ENCODE results near the gene EI24.

Gene EI24

DNA sequence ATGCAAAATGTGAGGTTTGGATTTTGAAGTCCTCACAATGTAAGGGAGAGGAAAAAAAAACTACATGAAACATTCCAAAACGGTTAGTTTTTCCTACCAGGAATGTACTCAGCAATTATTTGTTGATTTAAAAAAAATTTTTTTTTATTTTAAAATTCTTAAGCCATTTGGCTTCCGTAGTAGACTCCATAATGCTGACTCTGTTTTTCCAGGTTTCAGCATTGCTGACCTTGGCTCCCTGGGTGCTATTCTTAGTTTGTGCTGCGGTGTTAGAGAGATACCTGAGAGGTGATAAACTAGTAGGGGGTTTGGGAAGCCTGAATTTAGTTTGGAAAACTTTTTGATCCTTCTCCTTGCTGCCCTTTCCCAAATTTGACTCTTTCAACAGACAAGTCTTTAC lies 33.9 kb downstream of the EI24 start:
- Histone ChIP-seq H3K9me2 (replicated peaks; ENCODE audit: control insufficient read depth, low read length) (no peaks in the 10 kb centered on the region), H4K20me1 (ENCODE audit: control insufficient read depth, insufficient read depth, low read depth, low read length) (no peaks in the 10 kb centered on the region), H3K4me3 (ENCODE audit: low read length) (no peak overlapping the region), H3K79me2 (ENCODE audit: control insufficient read depth, low read length) (peaks cover 10% of the 10 kb centered on the region), H3K4me2 (ENCODE audit: low read length) (no peak overlapping the region), H3K27me3 (ENCODE audit: control insufficient read depth, low read length) (no peaks in the 10 kb centered on the region), H3F3A (ENCODE audit: control insufficient read depth, insufficient read depth) (no peaks in the 10 kb centered on the region; the same call in 1 of the 2 replicates), H3K36me3 (ENCODE audit: control insufficient read depth, low read length) (peaks cover 88% of the 10 kb centered on the region), H3K27ac (ENCODE audit: low read depth, low read length) (no peak overlapping the region), H3K9me3 (ENCODE audit: control insufficient read depth, insufficient read depth, low read length) (no peaks in the 10 kb centered on the region), H3K4me1 (ENCODE audit: control insufficient read depth, low read length) (no peaks in the 10 kb centered on the region)
- no peak for TF ChIP-seq EZH2phosphoT487 (IDR thresholded peaks at IDR 0.05; ENCODE audit: borderline replicate concordance, low read length)
- TF ChIP-seq, protein P1, sequence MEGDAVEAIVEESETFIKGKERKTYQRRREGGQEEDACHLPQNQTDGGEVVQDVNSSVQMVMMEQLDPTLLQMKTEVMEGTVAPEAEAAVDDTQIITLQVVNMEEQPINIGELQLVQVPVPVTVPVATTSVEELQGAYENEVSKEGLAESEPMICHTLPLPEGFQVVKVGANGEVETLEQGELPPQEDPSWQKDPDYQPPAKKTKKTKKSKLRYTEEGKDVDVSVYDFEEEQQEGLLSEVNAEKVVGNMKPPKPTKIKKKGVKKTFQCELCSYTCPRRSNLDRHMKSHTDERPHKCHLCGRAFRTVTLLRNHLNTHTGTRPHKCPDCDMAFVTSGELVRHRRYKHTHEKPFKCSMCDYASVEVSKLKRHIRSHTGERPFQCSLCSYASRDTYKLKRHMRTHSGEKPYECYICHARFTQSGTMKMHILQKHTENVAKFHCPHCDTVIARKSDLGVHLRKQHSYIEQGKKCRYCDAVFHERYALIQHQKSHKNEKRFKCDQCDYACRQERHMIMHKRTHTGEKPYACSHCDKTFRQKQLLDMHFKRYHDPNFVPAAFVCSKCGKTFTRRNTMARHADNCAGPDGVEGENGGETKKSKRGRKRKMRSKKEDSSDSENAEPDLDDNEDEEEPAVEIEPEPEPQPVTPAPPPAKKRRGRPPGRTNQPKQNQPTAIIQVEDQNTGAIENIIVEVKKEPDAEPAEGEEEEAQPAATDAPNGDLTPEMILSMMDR (IDR thresholded peaks at IDR 0.05; ENCODE audit: low read depth, low read length, poor library complexity, severe bottlenecking): no peak

DNA sequence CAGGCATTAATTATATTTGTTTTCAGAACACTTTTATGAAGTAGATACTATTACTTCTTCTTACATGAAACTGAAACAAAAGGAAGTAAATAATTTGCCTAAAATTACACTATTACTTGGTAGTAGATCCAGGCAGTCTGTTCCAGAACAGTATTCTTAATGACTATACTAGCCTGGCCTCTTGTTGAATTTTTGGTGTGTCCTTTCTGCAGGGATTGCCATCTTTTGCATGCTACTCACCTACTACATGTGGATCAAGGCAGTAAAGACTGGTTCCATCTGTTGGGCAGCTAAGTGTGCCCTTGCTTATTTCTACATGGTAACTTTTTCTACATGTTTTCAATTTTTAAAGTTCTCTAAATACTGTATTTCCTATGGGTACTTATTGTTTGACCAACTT lies 36.1 kb downstream of the EI24 start:
- Histone ChIP-seq H4K20me1 (ENCODE audit: control insufficient read depth, insufficient read depth, low read depth, low read length) (no peaks in the 10 kb centered on the region), H3K4me1 (ENCODE audit: control insufficient read depth, low read length) (no peaks in the 10 kb centered on the region), H3K79me2 (ENCODE audit: control insufficient read depth, low read length) (no peaks in the 10 kb centered on the region), H3F3A (ENCODE audit: control insufficient read depth, insufficient read depth) (no peaks in the 10 kb centered on the region; the same call in 1 of the 2 replicates), H3K9me3 (ENCODE audit: control insufficient read depth, insufficient read depth, low read length) (no peaks in the 10 kb centered on the region), H3K27ac (ENCODE audit: low read depth, low read length) (no peak overlapping the region), H3K4me2 (ENCODE audit: low read length) (no peak overlapping the region), H3K4me3 (ENCODE audit: low read length) (no peak overlapping the region), H3K36me3 (ENCODE audit: control insufficient read depth, low read length) (peaks cover 92% of the 10 kb centered on the region), H3K27me3 (ENCODE audit: control insufficient read depth, low read length) (no peaks in the 10 kb centered on the region), H3K9me2 (replicated peaks; ENCODE audit: control insufficient read depth, low read length) (no peaks in the 10 kb centered on the region)
- TF ChIP-seq EZH2phosphoT487 (IDR thresholded peaks at IDR 0.05; ENCODE audit: borderline replicate concordance, low read length): no peak
- TF ChIP-seq, protein P1 (IDR thresholded peaks at IDR 0.05; ENCODE audit: low read depth, low read length, poor library complexity, severe bottlenecking): no peak

DNA sequence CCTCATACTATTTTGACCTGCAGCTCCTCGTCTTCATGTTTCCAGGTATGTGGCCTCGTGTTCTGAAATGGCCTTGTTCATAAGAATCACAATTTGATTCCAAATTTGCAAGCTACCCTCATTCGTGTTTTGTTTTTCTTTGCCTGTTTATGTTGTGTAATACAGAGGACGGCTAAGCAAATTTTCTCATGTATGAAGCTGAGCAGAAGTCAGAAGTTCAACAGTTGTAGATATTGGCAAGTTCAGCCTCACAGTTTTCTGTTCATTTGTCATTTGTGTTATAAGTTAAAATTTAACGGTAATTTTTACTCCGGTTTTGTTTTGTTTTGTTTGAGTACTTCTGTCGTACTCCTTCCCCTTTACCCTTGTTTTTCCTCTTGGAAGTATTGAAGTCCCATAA lies 40.3 kb downstream of the EI24 start:
- no peaks in the 10 kb centered on the region for H3K9me2 ChIP-seq (replicated peaks; ENCODE audit: control insufficient read depth, low read length)
- H3K4me3 ChIP-seq (ENCODE audit: low read length): no peak overlapping the region
- H3K9me3 ChIP-seq (ENCODE audit: control insufficient read depth, insufficient read depth, low read length): no peaks in the 10 kb centered on the region
- no peaks in the 10 kb centered on the region for H3K4me1 ChIP-seq (ENCODE audit: control insufficient read depth, low read length)
- no peaks in the 10 kb centered on the region for H4K20me1 ChIP-seq (ENCODE audit: control insufficient read depth, insufficient read depth, low read depth, low read length)
- no peaks in the 10 kb centered on the region for H3K27me3 ChIP-seq (ENCODE audit: control insufficient read depth, low read length)
- H3K4me2 ChIP-seq (ENCODE audit: low read length): no peak overlapping the region
- no peaks in the 10 kb centered on the region for H3K79me2 ChIP-seq (ENCODE audit: control insufficient read depth, low read length)
- H3K27ac ChIP-seq (ENCODE audit: low read depth, low read length): no peak overlapping the region
- H3F3A ChIP-seq (ENCODE audit: control insufficient read depth, insufficient read depth): no peaks in the 10 kb centered on the region; the same call in 1 of the 2 replicates
- H3K36me3 ChIP-seq (ENCODE audit: control insufficient read depth, low read length): peaks cover 89% of the 10 kb centered on the region
- TF ChIP-seq, protein P1 (IDR thresholded peaks at IDR 0.05; ENCODE audit: low read depth, low read length, poor library complexity, severe bottlenecking): no peak
- no peak for TF ChIP-seq EZH2phosphoT487 (IDR thresholded peaks at IDR 0.05; ENCODE audit: borderline replicate concordance, low read length)

Data from DOHH2 (cell line).